H1 (cell line): ENCODE results near the gene GH2. TPM values are rescaled to one million over a fixed set of nuclear protein-coding genes. Genes with fewer than 3 reads are reported as not detected.

Source experiments
- CTCF ChIA-PET: fragments of 300-600 bp; sonication (Branson Sonifier 250); formaldehyde crosslinking; loops from one replicate; lab custom pipeline; 2021; ENCODE audit not compliant: partially characterized antibody; lab: Charles Lee
- POLR2A ChIA-PET: fragments of 300-600 bp; sonication (Branson Sonifier 250); formaldehyde crosslinking; loops from one replicate; lab custom pipeline; 2021; ENCODE audit warnings: inconsistent platforms; ENCODE audit not compliant: partially characterized antibody; lab: Charles Lee
- DNase-seq, 2 experiments: peaks; one replicate each; pipeline versions ENCODE4 v3.0.0 to v3.0.0-alpha.2; 2010 to 2022; ENCODE audit warnings: low spot score in 2 of 2, low read depth in 1 of 2, mixed read lengths in 1 of 2
- FAIRE-seq: peaks from 2 replicates; lab custom pipeline; 2011; peaks lifted over from hg19 to GRCh38; lab: Jason Lieb, UNC
- H2AFZ ChIP-seq: 2 replicates; pipeline ENCODE4 v1.8.1; 2012; ENCODE audit warnings: low read length, inconsistent platforms
- H2AK5ac ChIP-seq: 2 replicates; pipeline ENCODE4 v1.6.1; 2013; ENCODE audit warnings: low read depth, low read length
- H2BK120ac ChIP-seq: replicated peaks from 2 replicates; pipeline ENCODE3; 2013; ENCODE audit warnings: low read depth, low read length, inconsistent platforms
- H2BK12ac ChIP-seq: 2 replicates; pipeline ENCODE4 v1.6.1; 2013; ENCODE audit warnings: low read depth, low read length
- H2BK15ac ChIP-seq: 2 replicates; pipeline ENCODE4 v1.6.1; 2013; ENCODE audit warnings: low read length
- H2BK20ac ChIP-seq: 2 replicates; pipeline ENCODE4 v1.6.1; 2013; ENCODE audit warnings: low read length
- H2BK5ac ChIP-seq: 2 replicates; pipeline ENCODE4 v1.6.1; 2013; ENCODE audit warnings: low read depth, low read length
- H3K14ac ChIP-seq: 2 replicates; pipeline ENCODE4 v1.6.1; 2013; ENCODE audit warnings: inconsistent platforms; ENCODE audit not compliant: insufficient read length
- H3K18ac ChIP-seq: 2 replicates; pipeline ENCODE4 v1.6.1; 2013; ENCODE audit warnings: low read length; ENCODE audit errors: extremely low read depth
- H3K23ac ChIP-seq: 2 replicates; pipeline ENCODE4 v1.6.1; 2013; ENCODE audit warnings: inconsistent platforms; ENCODE audit not compliant: insufficient read length
- H3K23me2 ChIP-seq: 2 replicates; pipeline ENCODE4 v1.6.1; 2013; ENCODE audit warnings: low read depth, low read length
- H3K27ac ChIP-seq: 2 replicates; pipeline ENCODE4 v1.6.1; 2011; ENCODE audit warnings: low read depth, low read length, inconsistent platforms
- H3K27me3 ChIP-seq, 4 experiments: replicated peaks in 1 of 4; 1 replicate in 1 of 4; 2 replicates in 3 of 4; pipeline versions ENCODE4 v1.6.1 to v1.8.1; 2011 to 2013; ENCODE audit warnings: low read length in 3 of 4, mild to moderate bottlenecking in 3 of 4, inconsistent platforms in 2 of 4, mixed read lengths in 2 of 4, moderate library complexity in 1 of 4; ENCODE audit not compliant: control insufficient read depth in 3 of 4, insufficient read depth in 3 of 4; ENCODE audit errors: extremely low read depth in 1 of 4
- H3K36me3 ChIP-seq, 4 experiments: 2 replicates each; pipeline versions ENCODE4 v1.6.1 to v1.8.1; 2011 to 2013; ENCODE audit warnings: mild to moderate bottlenecking in 4 of 4, low read length in 3 of 4, moderate library complexity in 2 of 4, control low read depth in 1 of 4, inconsistent platforms in 1 of 4; ENCODE audit not compliant: insufficient read depth in 4 of 4, control insufficient read depth in 2 of 4
- H3K4ac ChIP-seq: replicated peaks from 2 replicates; pipeline ENCODE3; 2013; ENCODE audit warnings: low read length, low read depth, mixed read lengths, inconsistent platforms; ENCODE audit not compliant: insufficient read length
- H3K4me1 ChIP-seq, 4 experiments: replicated peaks in 1 of 4; 1 replicate in 1 of 4; 2 replicates in 3 of 4; pipeline versions ENCODE4 v1.6.1 to v1.8.1; 2011 to 2013; ENCODE audit warnings: low read length in 3 of 4, inconsistent platforms in 2 of 4, mixed read lengths in 1 of 4; ENCODE audit not compliant: insufficient read depth in 4 of 4, control insufficient read depth in 3 of 4
- H3K4me2 ChIP-seq, 2 experiments: 2 replicates each; pipeline versions ENCODE4 v1.6.1 to v1.8.1; 2011 to 2013; ENCODE audit warnings: low read depth in 2 of 2, low read length in 2 of 2, control low read depth in 1 of 2, inconsistent platforms in 1 of 2, mild to moderate bottlenecking in 1 of 2; ENCODE audit not compliant: insufficient read depth in 1 of 2
- H3K4me3 ChIP-seq, 4 experiments: fragments of 200-600, 300-600 bp in 1 of 4; sonication (generic), shearing (Covaris generic), sonication (Bioruptor Twin) in 1 of 4; 2 replicates each; pipeline versions ENCODE4 v1.5.1 to v1.8.1; 2011 to 2016; ENCODE audit warnings: low read length in 4 of 4, low read depth in 3 of 4, control low read depth in 2 of 4, inconsistent platforms in 2 of 4, mild to moderate bottlenecking in 2 of 4, mixed read lengths in 1 of 4, moderate library complexity in 1 of 4; ENCODE audit not compliant: insufficient read depth in 2 of 4; ENCODE audit errors: extremely low read depth in 1 of 4
- H3K56ac ChIP-seq: replicated peaks from 2 replicates; pipeline ENCODE3; 2013; ENCODE audit warnings: low read depth, mild to moderate bottlenecking, mixed read lengths, low read length, inconsistent platforms; ENCODE audit not compliant: insufficient read length
- H3K79me1 ChIP-seq: 2 replicates; pipeline ENCODE4 v1.6.1; 2013; ENCODE audit warnings: low read depth, low read length, control low read depth
- H3K79me2 ChIP-seq, 2 experiments: 2 replicates each; pipeline versions ENCODE4 v1.6.1 to v1.8.1; 2012 to 2013; ENCODE audit warnings: low read length in 2 of 2, mild to moderate bottlenecking in 2 of 2, inconsistent platforms in 1 of 2; ENCODE audit not compliant: insufficient read depth in 2 of 2, control insufficient read depth in 1 of 2
- H3K9ac ChIP-seq, 4 experiments: replicated peaks in 1 of 4; 1 replicate in 1 of 4; 2 replicates in 3 of 4; pipeline versions ENCODE4 v1.6.1 to v1.8.1; 2011 to 2013; ENCODE audit warnings: low read depth in 3 of 4, low read length in 3 of 4, control low read depth in 2 of 4, mild to moderate bottlenecking in 2 of 4, moderate library complexity in 2 of 4, inconsistent platforms in 1 of 4; ENCODE audit errors: extremely low read depth in 1 of 4
- H3K9me3 ChIP-seq, 2 experiments: 2 replicates each; pipeline versions ENCODE4 v1.6.1 to v1.8.1; 2012 to 2013; ENCODE audit warnings: mild to moderate bottlenecking in 2 of 2, moderate library complexity in 2 of 2, control low read depth in 1 of 2, inconsistent platforms in 1 of 2, low read depth in 1 of 2, low read length in 1 of 2, mixed read lengths in 1 of 2; ENCODE audit not compliant: insufficient read depth in 2 of 2
- H4K20me1 ChIP-seq, 2 experiments: replicated peaks in 1 of 2; 2 replicates each; pipeline versions ENCODE3 to v1.8.1; 2011 to 2013; ENCODE audit warnings: inconsistent platforms in 2 of 2, low read length in 2 of 2, mild to moderate bottlenecking in 1 of 2; ENCODE audit not compliant: insufficient read depth in 2 of 2, control insufficient read depth in 1 of 2
- H4K5ac ChIP-seq: 2 replicates; pipeline ENCODE4 v1.6.1; 2013; ENCODE audit warnings: low read length, low read depth, mixed read lengths, inconsistent platforms; ENCODE audit not compliant: insufficient read length
- H4K8ac ChIP-seq: 2 replicates; pipeline ENCODE4 v1.8.0; 2013; ENCODE audit warnings: mild to moderate bottlenecking, moderate library complexity, low read length, inconsistent platforms; ENCODE audit not compliant: insufficient read depth; ENCODE audit errors: extremely low read depth
- H4K91ac ChIP-seq: replicated peaks from 2 replicates; pipeline ENCODE3; 2013; ENCODE audit warnings: low read length, mixed read lengths, inconsistent platforms; ENCODE audit not compliant: insufficient read length
- CEBPB ChIP-seq: IDR thresholded peaks from 2 replicates; pipeline ENCODE4 v1.6.1; 2012; ENCODE audit warnings: low read depth, low read length
- HDAC6 ChIP-seq: IDR thresholded peaks from one replicate; pipeline ENCODE4 v1.7.1; 2012; ENCODE audit warnings: low read depth, mild to moderate bottlenecking, inconsistent platforms, low read length, moderate library complexity
- NANOG ChIP-seq: IDR thresholded peaks from 2 replicates; pipeline ENCODE4 v1.6.1; 2011; ENCODE audit warnings: low read length, low read depth, mild to moderate bottlenecking, inconsistent platforms; ENCODE audit not compliant: insufficient read depth, poor library complexity, severe bottlenecking
- PHF8 ChIP-seq: fragments of 200-600 bp; sonication (generic); conservative IDR thresholded peaks from 2 replicates; pipeline ENCODE4 v1.7.1; 2012; ENCODE audit warnings: low read depth, mild to moderate bottlenecking, inconsistent platforms, low read length, moderate library complexity
- WGBS, 2 experiments: shearing (Covaris generic) in 1 of 2; methylation state at CpG; one replicate each; pipeline versions ENCODE4 v1.1.6 to v1.1.7; 2013 to 2015; ENCODE audit warnings: low lambda C conversion rate in 2 of 2, mixed read lengths in 2 of 2, inconsistent platforms in 1 of 2, low coverage in 1 of 2, missing lambda C conversion rate in 1 of 2; ENCODE audit not compliant: insufficient replicate concordance in 2 of 2, insufficient coverage in 1 of 2, insufficient read length in 1 of 2; ENCODE audit errors: extremely low coverage in 1 of 2, missing lambda C conversion rate in 1 of 2; 5-methylcytosine and 5-hydroxymethylcytosine counted together
- polyA plus RNA-seq, 7 experiments: library from polyadenylated mRNA; depleted of rRNA in 3 of 7; stranded (reverse) in 5 of 7; unstranded in 2 of 7; fragments of >200 nt in 5 of 7; fragments of 200-250 nt in 2 of 7; gene quantifications; 1 replicate in 5 of 7; 2 replicates in 1 of 7; 4 replicates in 1 of 7; pipeline versions ENCODE4 v1.2.1 to v1.2.3, GENCODE V29; 2011 to 2013; ENCODE audit warnings: missing spikeins in 2 of 7, mixed read lengths in 2 of 7
- total RNA-seq: library from RNA; stranded (reverse); fragmentation: NEBNext Ultra II Directional; extraction: Animal tissue kit (Norgen Biotek cat#: 25700); gene quantifications from 2 replicates; pipeline ENCODE4 v1.2.1, GENCODE V29; 2021

GH2 gene
- total and polyA plus RNA-seq, 2 of the 8 experiments (the other 6 are each of a cell fraction or from before 2014, with no cell fraction given), result 0.60 to 1.5 TPM

GRCh38 chr17:63928966-63929695 is 47.4 kb upstream of the GH2 start:
- H4K20me1 ChIP-seq, result no peaks in the 10 kb centered on the region
- H2BK12ac ChIP-seq, result no peak overlapping the region
- TF ChIP-seq NANOG (no peak), HDAC6 (no peak), CEBPB (no peak), PHF8 (no peak)
- no peaks in the 10 kb centered on the region for H3K79me2 ChIP-seq
- no peaks in the 10 kb centered on the region for H3K9me3 ChIP-seq
- no peak overlapping the region for H3K9ac ChIP-seq
- H2BK120ac ChIP-seq, result no peak overlapping the region
- H4K91ac ChIP-seq, result no peak overlapping the region
- H3K27me3 ChIP-seq, result no peaks in the 10 kb centered on the region
- no peak overlapping the region for H4K8ac ChIP-seq
- no peak overlapping the region for H3K4me2 ChIP-seq
- H3K14ac ChIP-seq, result no peak overlapping the region
- H2BK20ac ChIP-seq, result no peak overlapping the region
- H3K4ac ChIP-seq, result no peak overlapping the region
- no peak overlapping the region for H3K23ac ChIP-seq
- H4K5ac ChIP-seq, result no peak overlapping the region
- DNase-seq, result no peak
- no peak overlapping the region for H2BK5ac ChIP-seq
- H3K27ac ChIP-seq, result no peak overlapping the region
- POLR2A ChIA-PET, result interaction anchor here (0.8 to 3.3 kb wide), 4 partner anchors 11 to 25 kb away, joined by 3 to 9 read pairs (median 6); no protein-coding TSS in a partner anchor
- no peaks in the 10 kb centered on the region for H3K23me2 ChIP-seq
- H2BK15ac ChIP-seq, result no peak overlapping the region
- CTCF ChIA-PET, result interaction anchor here (0.7 to 11.4 kb wide), 16 partner anchors 8 to 205 kb away, joined by 3 to 164 read pairs (median 4); partner anchors contain the start of genes CSHL1 and GH1
- H3K56ac ChIP-seq, result no peak overlapping the region
- peaks cover 0 to 16% (median 12%) of the 10 kb centered on the region in 4 experiments; a peak in 6 of 7 replicates for H3K4me1 ChIP-seq
- no peak overlapping the region for H2AK5ac ChIP-seq
- 86% methylated on average over 10 of the region's 10 CpGs; no CpG with 5 or more reads in 1 of the 2 experiments for WGBS, 2 experiments
- no peak overlapping the region for H2AFZ ChIP-seq
- H3K79me1 ChIP-seq, result no peaks in the 10 kb centered on the region
- H3K18ac ChIP-seq, result no peak overlapping the region
- no peak for FAIRE-seq
- H3K36me3 ChIP-seq, result no peaks in the 10 kb centered on the region
- H3K4me3 ChIP-seq, result no peak overlapping the region
